B cell (primary cell): ENCODE data around the gene FOXL1. TPM values are rescaled to one million over a fixed set of nuclear protein-coding genes. Genes with fewer than 3 reads are reported as not detected.

ENCODE experiments used
- ATAC-seq: fragments of 200-7000 bp; cut with Tn5 transposase; one replicate; pipeline ENCODE4 v1.10.0; 2021; ENCODE audit warnings: low read depth, mild to moderate bottlenecking, moderate number of reproducible peaks, moderate library complexity
- CTCF ChIA-PET: fragments of 350-600 bp; sonication (Branson Sonifier 250); formaldehyde crosslinking; loops from one replicate; lab custom pipeline; 2021; ENCODE audit warnings: antibody characterized with exemption, inconsistent platforms; lab: Charles Lee
- POLR2A ChIA-PET: fragments of 350-600 bp; sonication (Branson Sonifier 250); formaldehyde crosslinking; loops from one replicate; lab custom pipeline; 2021; ENCODE audit warnings: antibody characterized with exemption; lab: Charles Lee
- DNase-seq: peaks from one replicate; pipeline ENCODE4 v3.0.0; 2013
- H2AFZ ChIP-seq: 2 replicates; pipeline ENCODE4 v1.6.1; 2012; ENCODE audit warnings: mild to moderate bottlenecking, low read depth, low read length; ENCODE audit not compliant: insufficient read depth, poor library complexity, severe bottlenecking
- H3K27ac ChIP-seq, 2 donors: 1 replicate in 1 of 2; 2 replicates in 1 of 2; pipeline ENCODE4 v1.5.1; 2012 to 2013; ENCODE audit warnings: low read length in 2 of 2, mild to moderate bottlenecking in 2 of 2, moderate library complexity in 1 of 2
- H3K27me3 ChIP-seq, 4 experiments: fragments of 200-600 bp in 1 of 4; sonication (generic) in 1 of 4; replicated peaks in 1 of 4; 1 replicate in 2 of 4; 2 replicates in 2 of 4; pipeline versions ENCODE4 v1.6.1 to v1.7.0; 2013 to 2016; ENCODE audit warnings: low read length in 3 of 4, mild to moderate bottlenecking in 2 of 4, mixed read lengths in 1 of 4, moderate library complexity in 1 of 4; ENCODE audit not compliant: insufficient read depth in 4 of 4, control insufficient read depth in 3 of 4; ENCODE audit errors: control extremely low read depth in 1 of 4
- H3K36me3 ChIP-seq, 2 experiments: replicated peaks in 1 of 2; 1 replicate in 1 of 2; 2 replicates in 1 of 2; pipeline versions ENCODE4 v1.6.1 to v1.7.1; 2013; ENCODE audit warnings: low read length in 1 of 2; ENCODE audit not compliant: insufficient read depth in 2 of 2, control insufficient read depth in 1 of 2; ENCODE audit errors: control extremely low read depth in 1 of 2, extremely low read depth in 1 of 2
- H3K4me1 ChIP-seq, 2 donors: fragments of 200-600 bp in 1 of 2; sonication (generic) in 1 of 2; 1 replicate in 1 of 2; 2 replicates in 1 of 2; pipeline versions ENCODE4 v1.5.1 to v1.6.1; 2013 to 2017; ENCODE audit warnings: low read length in 2 of 2; ENCODE audit not compliant: control insufficient read depth in 2 of 2, insufficient read depth in 2 of 2
- H3K4me2 ChIP-seq: replicated peaks from 2 replicates; pipeline ENCODE3; 2012; ENCODE audit warnings: mild to moderate bottlenecking, low read depth, low read length; ENCODE audit not compliant: poor library complexity, severe bottlenecking
- H3K4me3 ChIP-seq, 5 experiments: fragments of 200-600 bp in 1 of 5; sonication (generic) in 1 of 5; 1 replicate in 3 of 5; 2 replicates in 2 of 5; pipeline versions ENCODE4 v1.5.1 to v1.7.0; 2011 to 2016; ENCODE audit warnings: low read length in 4 of 5, mild to moderate bottlenecking in 4 of 5, low read depth in 2 of 5, control low read depth in 1 of 5, moderate library complexity in 1 of 5; ENCODE audit not compliant: insufficient read depth in 1 of 5; ENCODE audit errors: control extremely low read depth in 1 of 5, extremely low read depth in 1 of 5
- H3K79me2 ChIP-seq: fragments of 200-600 bp; sonication (generic); one replicate; pipeline ENCODE4 v1.6.0; 2016; ENCODE audit warnings: low read length; ENCODE audit not compliant: control insufficient read depth, insufficient read depth
- H3K9ac ChIP-seq: fragments of 200-600 bp; sonication (generic); 2 replicates; pipeline ENCODE4 v1.6.1; 2017; ENCODE audit warnings: mild to moderate bottlenecking, low read length, moderate library complexity
- H3K9me3 ChIP-seq, 3 donors: one replicate each; pipeline versions ENCODE4 v1.6.1 to v1.7.1; 2013; ENCODE audit warnings: low read length in 2 of 3; ENCODE audit not compliant: control insufficient read depth in 2 of 3, insufficient read depth in 1 of 3; ENCODE audit errors: control extremely low read depth in 1 of 3
- H4K20me1 ChIP-seq: 2 replicates; pipeline ENCODE4 v1.6.0; 2012; ENCODE audit warnings: mild to moderate bottlenecking, low read length; ENCODE audit not compliant: insufficient read depth, control insufficient read depth, poor library complexity, severe bottlenecking
- H3K27ac Mint-ChIP-seq: one replicate; pipeline ENCODE4 v1.8.0; 2021; ENCODE audit warnings: mixed read lengths
- H3K27me3 Mint-ChIP-seq: one replicate; pipeline ENCODE4 v1.8.0; 2021; ENCODE audit warnings: mixed read lengths
- H3K4me1 Mint-ChIP-seq: one replicate; pipeline ENCODE4 v1.8.0; 2021; ENCODE audit warnings: mixed read lengths
- H3K4me3 Mint-ChIP-seq: one replicate; pipeline ENCODE4 v1.8.0; 2021; ENCODE audit warnings: mixed read lengths
- H3K9me3 Mint-ChIP-seq: one replicate; pipeline ENCODE4 v1.8.0; 2022; ENCODE audit warnings: mixed read lengths; ENCODE audit not compliant: insufficient read depth
- EZH2 ChIP-seq: IDR thresholded peaks from 2 replicates; pipeline ENCODE4 v1.6.1; 2012; ENCODE audit warnings: borderline replicate concordance, low read depth, mild to moderate bottlenecking, moderate library complexity, low read length; ENCODE audit not compliant: insufficient read depth, poor library complexity, severe bottlenecking
- WGBS: methylation state at CpG from one replicate; pipeline ENCODE4 v1.1.5; 2013; ENCODE audit warnings: missing lambda C conversion rate; ENCODE audit not compliant: insufficient coverage; 5-methylcytosine and 5-hydroxymethylcytosine counted together
- intact Hi-C: fragments of 100-400 bp; cut with micrococcal nuclease; formaldehyde crosslinking; loops from one replicate; pipeline ENCODE4 v1.10.0; 2022
- polyA plus RNA-seq: library from polyadenylated mRNA; depleted of rRNA; stranded (reverse); fragments of >200 nt; gene quantifications from 2 replicates; pipeline ENCODE4 v1.2.3, GENCODE V29; 2012
- total RNA-seq, 2 donors: library from RNA; stranded (reverse); fragments of 120-200 nt in 1 of 2; gene quantifications; 1 replicate in 1 of 2; 2 replicates in 1 of 2; pipeline versions ENCODE4 v1.2.3 to v1.2.4, GENCODE V29; 2013 to 2022
- TF ChIP-seq, protein P1 (sequence below): fragments of 200-600 bp; IDR thresholded peaks from one replicate; pipeline ENCODE4 v1.8.0; 2022; ENCODE audit warnings: antibody characterized with exemption, mild to moderate bottlenecking

The FOXL1 gene
- total and polyA plus RNA-seq, 2 donors (not counting 1 experiment from before 2014, with no cell fraction given) = not detected

DNA sequence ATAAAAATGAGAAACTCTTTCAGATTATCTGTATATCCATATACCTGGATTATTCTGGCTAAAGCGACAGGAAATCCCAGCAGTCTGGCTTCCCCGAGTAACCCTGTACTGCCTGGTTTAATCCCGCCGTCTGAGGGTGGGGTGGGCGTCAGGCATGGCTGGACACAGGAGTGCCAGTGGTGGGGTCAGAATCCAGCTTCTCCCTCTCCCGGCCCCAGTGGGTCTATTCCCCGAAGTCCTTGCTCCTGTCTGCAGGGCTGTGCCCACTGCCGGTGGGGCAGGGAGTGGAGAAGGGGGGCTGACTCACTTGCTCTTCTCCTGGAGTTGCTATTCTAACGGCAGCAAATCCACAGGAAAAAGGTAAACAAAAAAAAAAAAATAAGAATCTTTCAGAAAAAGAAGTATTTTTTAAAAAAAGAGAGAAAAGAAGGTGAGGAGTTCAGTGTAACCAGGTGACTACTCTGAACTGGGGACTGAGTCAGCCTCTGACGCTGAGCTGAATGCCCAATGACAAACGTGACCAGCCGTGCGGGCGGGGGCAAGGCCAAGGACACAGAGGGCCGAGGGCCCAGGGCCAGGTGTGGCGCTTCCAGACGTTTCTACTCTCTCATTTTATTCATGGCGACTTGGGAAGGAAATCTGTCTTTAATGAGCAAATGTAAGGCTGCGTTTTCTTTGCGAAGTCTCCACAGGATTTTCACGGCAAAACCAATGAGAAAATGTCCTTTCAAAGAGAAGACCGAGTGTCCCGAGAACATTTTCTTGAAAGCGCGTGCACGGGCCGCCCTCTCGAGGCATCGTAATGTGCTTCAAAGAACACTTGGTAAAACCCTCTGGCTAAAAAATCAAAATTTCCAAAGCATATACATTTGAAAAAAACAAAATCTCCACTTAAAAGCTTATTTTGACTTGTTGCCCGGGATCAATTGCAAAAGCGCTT lies 47.8 kb upstream of the FOXL1 start:
- Histone ChIP-seq H4K20me1 (no peaks in the 10 kb centered on the region), H3K4me3 (no peak overlapping the region), H3K4me2 (no peak overlapping the region), H3K4me1 (no peaks in the 10 kb centered on the region), H3K9ac (no peak overlapping the region), H3K27ac (no peak overlapping the region), H3K27me3 (no peaks in the 10 kb centered on the region), H2AFZ (no peak overlapping the region), H3K36me3 (peaks cover 0 to 3% of the 10 kb centered on the region in 2 experiments), H3K9me3 (peaks cover 0 to 2% (median 0%) of the 10 kb centered on the region in 3 donors), H3K79me2 (no peaks in the 10 kb centered on the region)
- ChIA-PET CTCF (interaction anchor here (1.0 kb wide), 1 partner anchor 12 kb away, joined by 4 read pairs; no protein-coding TSS in a partner anchor), POLR2A (no interaction called here)
- Mint-ChIP-seq H3K4me1 (no peaks in the 10 kb centered on the region), H3K27me3 (no peaks in the 10 kb centered on the region), H3K4me3 (no peak overlapping the region), H3K9me3 (no peaks in the 10 kb centered on the region), H3K27ac (no peak overlapping the region)
- intact Hi-C loops = no loop called here
- 96% methylated on average over 24 of the region's 31 CpGs for WGBS
- ATAC-seq (no peak), DNase-seq (no peak)
- TF ChIP-seq, protein P1, sequence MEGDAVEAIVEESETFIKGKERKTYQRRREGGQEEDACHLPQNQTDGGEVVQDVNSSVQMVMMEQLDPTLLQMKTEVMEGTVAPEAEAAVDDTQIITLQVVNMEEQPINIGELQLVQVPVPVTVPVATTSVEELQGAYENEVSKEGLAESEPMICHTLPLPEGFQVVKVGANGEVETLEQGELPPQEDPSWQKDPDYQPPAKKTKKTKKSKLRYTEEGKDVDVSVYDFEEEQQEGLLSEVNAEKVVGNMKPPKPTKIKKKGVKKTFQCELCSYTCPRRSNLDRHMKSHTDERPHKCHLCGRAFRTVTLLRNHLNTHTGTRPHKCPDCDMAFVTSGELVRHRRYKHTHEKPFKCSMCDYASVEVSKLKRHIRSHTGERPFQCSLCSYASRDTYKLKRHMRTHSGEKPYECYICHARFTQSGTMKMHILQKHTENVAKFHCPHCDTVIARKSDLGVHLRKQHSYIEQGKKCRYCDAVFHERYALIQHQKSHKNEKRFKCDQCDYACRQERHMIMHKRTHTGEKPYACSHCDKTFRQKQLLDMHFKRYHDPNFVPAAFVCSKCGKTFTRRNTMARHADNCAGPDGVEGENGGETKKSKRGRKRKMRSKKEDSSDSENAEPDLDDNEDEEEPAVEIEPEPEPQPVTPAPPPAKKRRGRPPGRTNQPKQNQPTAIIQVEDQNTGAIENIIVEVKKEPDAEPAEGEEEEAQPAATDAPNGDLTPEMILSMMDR = no peak
- TF ChIP-seq EZH2 = no peak

DNA sequence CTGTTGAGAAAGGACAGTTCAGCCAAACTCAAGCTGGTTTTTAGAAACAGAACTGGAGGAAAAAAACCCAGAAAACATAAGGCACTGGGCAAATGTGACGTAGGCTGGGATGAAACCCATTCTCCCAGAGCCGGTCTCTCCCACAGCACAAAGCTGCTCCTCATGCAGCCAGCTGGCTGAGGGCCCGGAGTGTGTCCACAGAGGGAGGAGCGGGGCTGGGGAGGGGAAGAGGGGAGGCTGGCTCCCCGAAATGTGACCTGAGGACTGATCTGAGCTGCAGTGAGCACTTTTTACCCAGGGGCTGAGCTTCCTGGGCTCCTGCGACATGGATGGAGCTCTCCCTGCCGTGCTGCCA lies 47.2 kb upstream of the FOXL1 start:
- Mint-ChIP-seq H3K9me3 (no peaks in the 10 kb centered on the region), H3K27me3 (no peaks in the 10 kb centered on the region), H3K27ac (no peak overlapping the region), H3K4me1 (no peaks in the 10 kb centered on the region), H3K4me3 (no peak overlapping the region)
- Histone ChIP-seq H3K9ac (no peak overlapping the region), H3K36me3 (peaks cover 3% of the 10 kb centered on the region in 2 experiments), H3K27me3 (no peaks in the 10 kb centered on the region), H3K79me2 (no peaks in the 10 kb centered on the region), H3K27ac (no peak overlapping the region), H3K4me2 (no peak overlapping the region), H4K20me1 (no peaks in the 10 kb centered on the region), H3K4me3 (no peak overlapping the region), H2AFZ (no peak overlapping the region), H3K9me3 (peaks cover 0 to 2% (median 0%) of the 10 kb centered on the region in 3 donors), H3K4me1 (no peaks in the 10 kb centered on the region)
- ChIA-PET POLR2A (no interaction called here), CTCF (interaction anchor here (1.0 kb wide), 1 partner anchor 13 kb away, joined by 4 read pairs; no protein-coding TSS in a partner anchor)
- DNase-seq (no peak), ATAC-seq (no peak)
- WGBS = 100% methylated on average over 6 of the region's 7 CpGs
- TF ChIP-seq EZH2 = no peak
- TF ChIP-seq, protein P1 = no peak
- intact Hi-C loops = no loop called here
